ENCODE data around the gene RIOK2. TPM values are rescaled to one million over a fixed set of nuclear protein-coding genes. Genes with fewer than 3 reads are reported as not detected.

The RIOK2 gene
- total and polyA plus RNA-seq, 4 experiments from 2014 or later = 17.9 to 40.8 (median 32.5) TPM

DNA sequence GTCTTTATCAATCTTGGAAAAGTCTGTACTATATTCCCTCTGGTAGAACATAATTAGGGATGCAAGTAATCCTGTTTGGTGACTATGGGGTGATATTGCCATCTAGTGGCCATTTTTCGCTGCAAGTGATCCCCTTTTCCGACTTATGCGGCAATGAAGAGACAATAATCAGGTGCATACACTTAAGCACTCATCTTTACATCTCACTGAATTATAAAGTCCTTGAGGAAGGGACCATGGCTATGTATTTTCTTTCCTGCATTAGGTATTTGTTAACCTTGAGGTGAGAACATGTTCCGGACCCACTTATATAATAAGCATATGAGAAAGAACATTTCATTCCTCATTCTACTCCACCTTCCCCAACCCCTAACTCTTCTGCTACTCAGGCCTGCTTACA lies 21.0 kb downstream of the RIOK2 start:
- H3K9me3 Mint-ChIP-seq = peaks cover 0 to 22% (median 16%) of the 10 kb centered on the region in 8 donors
- peak; percentile 44 to 61 (median 59) for DNase-seq
- Histone ChIP-seq H3K9me3 (ENCODE audit: control insufficient read depth in 1 of 2, low read length in 2 of 2) (peaks cover 0 to 6% of the 10 kb centered on the region in 2 donors), H3K36me3 (ENCODE audit: insufficient read depth, low read length) (peaks cover 19% of the 10 kb centered on the region), H3K4me3 (ENCODE audit: low read length in 2 of 2) (no peak overlapping the region), H3K27ac (ENCODE audit: low read depth, low read length) (no peak overlapping the region), H3K4me1 (ENCODE audit: insufficient read depth, low read length) (peaks cover 3% of the 10 kb centered on the region), H3K27me3 (ENCODE audit: insufficient read depth, low read length) (no peaks in the 10 kb centered on the region)
- H3K4me1 Mint-ChIP-seq = peaks cover 3 to 18% (median 6%) of the 10 kb centered on the region in 4 donors
- no peak overlapping the region for H3K4me3 Mint-ChIP-seq
- peak overlapping the region in 4 of 7 donors; percentile 18 to 83 (median 45) for H3K27ac Mint-ChIP-seq
- peaks cover 48 to 55% of the 10 kb centered on the region in 2 donors for H3K36me3 Mint-ChIP-seq
- intact Hi-C loops (cut with micrococcal nuclease) = loop anchor here (1.0 to 10.0 kb wide), 9 partner anchors 165 to 1665 kb away; partner anchors contain the start of genes ERAP1 and RFESD
- ChIA-PET POLR2A (ENCODE audit: partially characterized antibody) (interaction anchor here (0.9 to 1.7 kb wide), 5 partner anchors 18 to 416 kb away, joined by 3 to 6 read pairs (median 3); partner anchors contain the start of gene ERAP1), CTCF (ENCODE audit: partially characterized antibody) (interaction anchor here (0.6 to 9.6 kb wide), 64 partner anchors 8 to 817 kb away, joined by 3 to 218 read pairs (median 4); partner anchors contain the start of genes ERAP1, ERAP2 and LIX1)
- no peaks in the 10 kb centered on the region for H3K27me3 Mint-ChIP-seq

DNA sequence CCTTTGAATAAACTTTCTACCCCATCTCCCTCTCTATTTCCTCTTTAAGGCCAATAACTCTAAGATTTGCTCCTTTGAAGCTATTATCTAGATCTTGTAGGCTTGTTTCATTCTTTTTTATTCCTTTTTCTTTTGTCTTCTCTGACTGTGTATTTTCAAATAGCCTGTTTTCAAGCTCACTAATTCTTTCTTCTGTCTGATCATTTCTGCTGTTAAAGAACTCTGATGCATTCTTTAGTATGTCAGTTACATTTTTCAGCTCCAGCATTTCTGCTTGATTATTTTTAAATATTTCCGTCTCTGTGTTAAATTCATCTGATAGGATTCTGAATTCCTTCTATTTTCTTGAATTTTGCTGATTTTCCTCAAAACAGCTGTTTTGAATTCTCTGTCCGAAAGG lies 25.4 kb downstream of the RIOK2 start:
- intact Hi-C loops (cut with micrococcal nuclease) = no loop called here
- peaks cover 0 to 34% (median 24%) of the 10 kb centered on the region in 8 donors for H3K9me3 Mint-ChIP-seq
- ChIA-PET CTCF (ENCODE audit: partially characterized antibody) (interaction anchor here (8.3 to 9.6 kb wide), 2 partner anchors 289 to 408 kb away, joined by 104 to 218 read pairs; no protein-coding TSS in a partner anchor), POLR2A (ENCODE audit: partially characterized antibody) (no interaction called here)
- peaks cover 0 to 4% (median 3%) of the 10 kb centered on the region in 4 donors for H3K4me1 Mint-ChIP-seq
- Histone ChIP-seq H3K27ac (ENCODE audit: low read depth, low read length) (no peak overlapping the region), H3K9me3 (ENCODE audit: control insufficient read depth in 1 of 2, low read length in 2 of 2) (peaks cover 0 to 6% of the 10 kb centered on the region in 2 donors), H3K4me3 (ENCODE audit: low read length in 2 of 2) (no peak overlapping the region), H3K4me1 (ENCODE audit: insufficient read depth, low read length) (no peaks in the 10 kb centered on the region), H3K27me3 (ENCODE audit: insufficient read depth, low read length) (no peaks in the 10 kb centered on the region), H3K36me3 (ENCODE audit: insufficient read depth, low read length) (peaks cover 8% of the 10 kb centered on the region)
- no peak overlapping the region for H3K4me3 Mint-ChIP-seq
- no peak for DNase-seq
- H3K27me3 Mint-ChIP-seq = no peaks in the 10 kb centered on the region
- peak overlapping the region in 1 of 7 donors; percentile 29 for H3K27ac Mint-ChIP-seq
- H3K36me3 Mint-ChIP-seq = peaks cover 33 to 45% of the 10 kb centered on the region in 2 donors

GRCh38 chr5:97151370-97151769 lies 31.7 kb downstream of the RIOK2 start:
- Histone ChIP-seq H3K27me3 (ENCODE audit: insufficient read depth, low read length) (no peaks in the 10 kb centered on the region), H3K4me3 (ENCODE audit: low read length in 2 of 2) (no peak overlapping the region), H3K4me1 (ENCODE audit: insufficient read depth, low read length) (no peaks in the 10 kb centered on the region), H3K36me3 (ENCODE audit: insufficient read depth, low read length) (no peaks in the 10 kb centered on the region), H3K9me3 (ENCODE audit: control insufficient read depth in 1 of 2, low read length in 2 of 2) (no peaks in the 10 kb centered on the region), H3K27ac (ENCODE audit: low read depth, low read length) (no peak overlapping the region)
- H3K9me3 Mint-ChIP-seq = peaks cover 0 to 6% (median 2%) of the 10 kb centered on the region in 8 donors
- H3K27ac Mint-ChIP-seq = no peak overlapping the region
- no peaks in the 10 kb centered on the region for H3K4me1 Mint-ChIP-seq
- ChIA-PET POLR2A (ENCODE audit: partially characterized antibody) (no interaction called here), CTCF (ENCODE audit: partially characterized antibody) (interaction anchor here (1.3 to 1.7 kb wide), 2 partner anchors 10 to 537 kb away, joined by 3 to 9 read pairs; no protein-coding TSS in a partner anchor)
- no peak overlapping the region for H3K4me3 Mint-ChIP-seq
- no peak for DNase-seq
- no peaks in the 10 kb centered on the region for H3K36me3 Mint-ChIP-seq
- no peaks in the 10 kb centered on the region for H3K27me3 Mint-ChIP-seq
- intact Hi-C loops (cut with micrococcal nuclease) = no loop called here

DNA sequence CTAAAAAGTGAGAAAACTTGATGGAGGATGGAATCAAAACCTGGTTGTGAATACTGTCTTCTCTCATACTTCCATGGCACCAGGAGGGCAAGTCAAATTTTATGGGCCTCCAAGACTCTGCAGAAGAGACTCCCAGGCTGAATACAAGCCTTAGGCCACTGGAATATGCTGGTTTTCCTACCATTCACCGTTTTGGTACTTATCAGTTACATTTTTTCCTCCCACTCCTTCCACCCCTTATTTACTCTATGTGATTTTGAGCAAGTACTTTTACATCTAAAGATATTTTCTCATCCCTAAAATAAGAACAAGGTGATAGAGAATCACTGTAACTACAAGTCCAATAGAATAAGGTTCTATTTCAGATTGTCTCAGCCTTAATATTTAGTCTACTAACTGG lies 32.6 kb downstream of the RIOK2 start:
- Mint-ChIP-seq H3K4me3 (no peak overlapping the region), H3K27me3 (no peaks in the 10 kb centered on the region), H3K4me1 (no peaks in the 10 kb centered on the region), H3K9me3 (peaks cover 0 to 2% (median 0%) of the 10 kb centered on the region in 8 donors), H3K27ac (no peak overlapping the region), H3K36me3 (no peaks in the 10 kb centered on the region)
- Histone ChIP-seq H3K27ac (ENCODE audit: low read depth, low read length) (no peak overlapping the region), H3K27me3 (ENCODE audit: insufficient read depth, low read length) (no peaks in the 10 kb centered on the region), H3K9me3 (ENCODE audit: control insufficient read depth in 1 of 2, low read length in 2 of 2) (no peaks in the 10 kb centered on the region), H3K4me1 (ENCODE audit: insufficient read depth, low read length) (no peaks in the 10 kb centered on the region), H3K4me3 (ENCODE audit: low read length in 2 of 2) (no peak overlapping the region), H3K36me3 (ENCODE audit: insufficient read depth, low read length) (no peaks in the 10 kb centered on the region)
- POLR2A ChIA-PET (ENCODE audit: partially characterized antibody) = no interaction called here
- CTCF ChIA-PET (ENCODE audit: partially characterized antibody) = no interaction called here
- no peak for DNase-seq
- intact Hi-C loops (cut with micrococcal nuclease) = no loop called here

- Histone ChIP-seq H3K4me3 (ENCODE audit: low read length in 2 of 2) (no peak overlapping the region), H3K27ac (ENCODE audit: low read depth, low read length) (no peak overlapping the region), H3K9me3 (ENCODE audit: control insufficient read depth in 1 of 2, low read length in 2 of 2) (no peaks in the 10 kb centered on the region), H3K27me3 (ENCODE audit: insufficient read depth, low read length) (no peaks in the 10 kb centered on the region), H3K36me3 (ENCODE audit: insufficient read depth, low read length) (no peaks in the 10 kb centered on the region), H3K4me1 (ENCODE audit: insufficient read depth, low read length) (no peaks in the 10 kb centered on the region)
- Mint-ChIP-seq H3K27me3 (no peaks in the 10 kb centered on the region), H3K4me1 (no peaks in the 10 kb centered on the region), H3K27ac (no peak overlapping the region), H3K36me3 (no peaks in the 10 kb centered on the region), H3K9me3 (peaks cover 0 to under 1% (median 0%) of the 10 kb centered on the region in 8 donors), H3K4me3 (no peak overlapping the region)
- ChIA-PET POLR2A (ENCODE audit: partially characterized antibody) (no interaction called here), CTCF (ENCODE audit: partially characterized antibody) (interaction anchor here (1.5 to 2.5 kb wide), 2 partner anchors 9 to 12 kb away, joined by 6 to 11 read pairs; no protein-coding TSS in a partner anchor)
- intact Hi-C loops (cut with micrococcal nuclease) = no loop called here
- no peak for DNase-seq
These were observed 33.3 kb downstream of the RIOK2 start for GRCh38 chr5:97149709-97150108.

- H3K4me3 ChIP-seq (ENCODE audit: low read length in 2 of 2) = no peak overlapping the region
- no peaks in the 10 kb centered on the region for H3K9me3 ChIP-seq (ENCODE audit: control insufficient read depth in 1 of 2, low read length in 2 of 2)
- Mint-ChIP-seq H3K4me1 (no peaks in the 10 kb centered on the region), H3K9me3 (no peaks in the 10 kb centered on the region), H3K27me3 (no peaks in the 10 kb centered on the region), H3K36me3 (no peaks in the 10 kb centered on the region), H3K27ac (peak overlapping the region in 1 of 7 donors; percentile 5), H3K4me3 (no peak overlapping the region)
- no peak for DNase-seq
- no peak overlapping the region for H3K27ac ChIP-seq (ENCODE audit: low read depth, low read length)
- POLR2A ChIA-PET (ENCODE audit: partially characterized antibody) = no interaction called here
- H3K36me3 ChIP-seq (ENCODE audit: insufficient read depth, low read length) = no peaks in the 10 kb centered on the region
- no peaks in the 10 kb centered on the region for H3K4me1 ChIP-seq (ENCODE audit: insufficient read depth, low read length)
- no peaks in the 10 kb centered on the region for H3K27me3 ChIP-seq (ENCODE audit: insufficient read depth, low read length)
- intact Hi-C loops (cut with micrococcal nuclease) = no loop called here
- CTCF ChIA-PET (ENCODE audit: partially characterized antibody) = interaction anchor here (0.8 to 2.5 kb wide), 2 partner anchors 13 to 279 kb away, joined by 3 to 11 read pairs; no protein-coding TSS in a partner anchor
These were observed 34.8 kb downstream of the RIOK2 start for GRCh38 chr5:97148288-97148687.

- CTCF ChIA-PET (ENCODE audit: partially characterized antibody) = interaction anchor here (2.1 to 2.8 kb wide), 2 partner anchors 19 to 275 kb away, joined by 9 to 27 read pairs; no protein-coding TSS in a partner anchor
- H3K27me3 Mint-ChIP-seq = peaks cover 5 to 15% of the 10 kb centered on the region in 2 donors
- Histone ChIP-seq H3K27me3 (ENCODE audit: insufficient read depth, low read length) (no peaks in the 10 kb centered on the region), H3K36me3 (ENCODE audit: insufficient read depth, low read length) (no peaks in the 10 kb centered on the region), H3K9me3 (ENCODE audit: control insufficient read depth in 1 of 2, low read length in 2 of 2) (no peaks in the 10 kb centered on the region), H3K4me1 (ENCODE audit: insufficient read depth, low read length) (no peaks in the 10 kb centered on the region), H3K4me3 (ENCODE audit: low read length in 2 of 2) (no peak overlapping the region), H3K27ac (ENCODE audit: low read depth, low read length) (no peak overlapping the region)
- no peaks in the 10 kb centered on the region for H3K36me3 Mint-ChIP-seq
- no peak overlapping the region for H3K4me3 Mint-ChIP-seq
- H3K9me3 Mint-ChIP-seq = no peaks in the 10 kb centered on the region
- H3K27ac Mint-ChIP-seq = no peak overlapping the region
- POLR2A ChIA-PET (ENCODE audit: partially characterized antibody) = no interaction called here
- H3K4me1 Mint-ChIP-seq = no peaks in the 10 kb centered on the region
- no peak for DNase-seq
- intact Hi-C loops (cut with micrococcal nuclease) = no loop called here
These were observed 39.3 kb downstream of the RIOK2 start for GRCh38 chr5:97143704-97144103.
